Measurements from ENCODE around the gene SEPHS1. TPM values are rescaled to one million over a fixed set of nuclear protein-coding genes. Genes with fewer than 3 reads are reported as not detected.
"Not testable (repeated sequence)": the region's sequence is repeated elsewhere in the genome, so short reads cannot be mapped to it uniquely, and the experiment has no call there.

The SEPHS1 gene
- polyA plus RNA-seq, 3 donors: 114 to 129 (median 127) TPM

DNA sequence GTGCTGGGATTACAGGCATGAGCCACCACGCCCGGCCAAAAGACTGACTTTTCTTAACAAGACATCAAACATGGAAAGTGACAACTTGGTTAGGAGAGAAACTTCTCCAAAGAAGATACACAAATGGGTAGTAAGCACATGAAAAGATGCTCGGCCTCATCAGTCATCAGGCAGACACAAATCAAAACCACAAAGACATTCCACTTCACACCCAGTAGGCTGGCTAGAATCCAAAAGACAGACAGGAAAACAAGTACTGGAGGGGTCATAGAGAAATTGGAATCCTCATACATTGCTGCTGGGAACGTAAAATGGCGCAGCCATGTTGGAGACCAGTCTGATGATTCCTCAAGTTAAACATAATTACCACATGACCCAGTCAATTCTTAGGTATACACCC, 16.4 kb downstream of the SEPHS1 start:
- no peak for DNase-seq

- DNase-seq: not testable (repeated sequence)
Measured at GRCh38 chr10:13330980-13331379, 17.1 kb downstream of the SEPHS1 start.

DNA sequence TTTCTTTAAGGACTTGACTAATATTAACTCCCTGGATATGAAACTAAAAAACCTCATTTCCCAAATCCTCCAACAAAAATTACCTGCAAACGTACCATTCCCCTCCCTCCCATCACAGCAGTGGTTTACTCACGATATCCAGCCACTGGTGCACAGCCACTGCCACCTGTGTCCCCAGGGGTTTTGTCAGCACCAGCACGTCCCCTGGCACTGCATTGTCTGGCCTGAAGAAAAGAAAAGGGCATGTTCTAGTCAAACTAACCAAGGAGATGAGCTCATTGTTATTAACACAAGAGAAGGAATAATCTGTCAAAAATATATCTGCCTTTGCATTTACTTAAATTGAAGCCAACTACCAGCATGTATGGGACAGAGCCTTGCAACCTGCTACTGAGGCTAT, 18.5 kb downstream of the SEPHS1 start:
- DNase-seq: no peak

DNA sequence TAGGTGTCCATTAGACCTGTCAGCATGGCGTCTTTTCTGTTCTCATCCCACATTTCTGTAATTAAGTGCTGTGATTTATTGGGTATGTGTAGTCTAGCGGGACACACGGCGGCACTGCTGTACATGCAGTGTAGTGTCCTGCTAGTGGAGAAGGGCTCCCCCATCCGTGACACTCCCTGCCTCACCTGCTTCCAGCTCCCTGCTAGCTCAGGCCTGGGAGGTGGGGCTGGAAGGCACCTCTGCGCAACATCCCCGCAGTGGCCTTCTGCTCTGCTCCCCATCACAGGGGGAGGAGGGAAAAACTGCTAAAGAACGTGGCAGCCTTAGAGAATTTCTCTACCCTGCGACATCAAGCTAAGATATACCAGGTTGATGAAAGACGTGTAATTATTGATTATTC, 19.5 kb downstream of the SEPHS1 start:
- no peak for DNase-seq

- DNase-seq: no peak
Measured at GRCh38 chr10:13328126-13328525, 20.0 kb downstream of the SEPHS1 start.

DNA sequence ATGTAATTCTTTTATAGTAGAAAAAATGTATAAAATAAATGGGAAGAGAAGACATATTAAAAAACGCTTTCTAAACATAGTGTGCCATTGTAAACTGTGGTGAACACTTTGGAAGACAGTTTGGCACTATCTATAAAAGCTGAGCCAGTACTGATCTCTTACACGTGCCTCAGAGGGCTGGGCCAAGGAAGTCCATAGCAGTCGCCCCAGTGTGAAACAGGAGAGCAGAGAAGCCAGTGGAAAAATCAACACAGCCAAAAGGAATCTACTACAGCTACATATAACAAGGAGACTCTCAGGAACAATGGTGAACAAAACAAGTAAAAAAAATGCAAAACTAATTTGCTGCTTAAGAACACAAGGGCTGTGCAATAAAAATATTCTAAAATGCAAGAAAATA, 20.6 kb downstream of the SEPHS1 start:
- DNase-seq: no peak

GRCh38 chr10:13322615-13323148, 25.4 kb downstream of the SEPHS1 start:
- DNase-seq: no peak

GRCh38 chr10:13321576-13321975, 26.5 kb downstream of the SEPHS1 start:
- no peak for DNase-seq

GRCh38 chr10:13319166-13319565, 28.9 kb downstream of the SEPHS1 start:
- no peak for DNase-seq

DNA sequence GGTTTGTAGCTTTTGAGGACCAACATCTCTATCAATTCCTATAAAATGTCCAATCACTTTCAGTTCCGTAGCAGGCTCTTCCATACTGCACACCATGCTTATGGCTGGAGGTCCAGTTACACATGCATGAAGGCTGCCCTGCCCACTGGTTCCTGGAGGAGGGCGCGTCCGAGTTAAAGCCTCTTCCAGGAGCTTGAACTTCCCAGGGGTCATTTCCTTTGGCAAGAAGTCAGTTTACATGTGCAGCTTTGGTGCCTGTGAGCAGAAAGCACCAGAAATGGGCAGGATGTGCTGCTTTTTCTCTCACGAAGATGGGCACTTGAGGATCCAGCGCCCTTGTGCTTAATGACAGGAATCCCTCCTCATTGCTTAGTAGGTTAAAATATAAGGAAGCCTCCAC, 30.6 kb downstream of the SEPHS1 start:
- DNase-seq: no peak

GRCh38 chr10:13316635-13317311, 31.3 kb downstream of the SEPHS1 start:
- DNase-seq: no peak

DNA sequence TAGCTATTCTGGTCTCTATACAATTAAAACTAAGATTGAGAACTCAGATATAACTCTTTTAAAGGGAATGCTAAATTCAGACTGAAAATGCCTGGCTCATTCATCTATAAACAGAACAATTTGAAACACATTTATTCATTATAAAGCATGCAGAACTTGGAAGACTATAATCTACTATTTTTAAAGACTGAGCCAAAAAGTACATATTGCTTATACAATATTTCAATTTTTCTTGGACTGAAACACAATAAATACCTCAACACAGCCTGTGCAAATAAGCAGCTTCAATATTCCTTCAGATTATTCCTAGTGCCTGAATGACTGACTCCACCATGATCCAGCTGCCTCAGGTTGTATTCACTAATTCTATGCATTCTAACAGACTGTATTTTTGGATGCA, 32.7 kb downstream of the SEPHS1 start:
- DNase-seq: no peak

DNA sequence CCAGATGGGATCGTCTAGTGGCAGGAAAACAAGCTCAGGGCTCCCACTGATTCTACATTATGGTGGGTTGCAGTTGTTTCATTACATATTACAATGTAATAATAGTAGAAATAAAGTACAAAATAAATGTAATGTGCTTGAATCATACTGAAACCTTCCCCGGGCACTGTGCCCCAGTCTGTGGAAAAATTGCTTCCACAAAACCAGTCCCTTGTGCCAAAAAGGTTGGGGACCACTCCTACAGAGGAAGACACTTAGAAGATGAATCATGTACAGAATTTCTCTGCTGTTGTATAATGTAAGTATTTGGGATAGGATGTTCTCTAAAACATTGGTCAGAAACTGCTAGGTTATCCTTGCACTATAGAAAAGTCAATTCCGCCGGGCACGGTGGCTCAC, 36.9 kb downstream of the SEPHS1 start:
- no peak for DNase-seq

GRCh38 chr10:13310518-13311176, 37.4 kb downstream of the SEPHS1 start:
- no peak for DNase-seq

DNA sequence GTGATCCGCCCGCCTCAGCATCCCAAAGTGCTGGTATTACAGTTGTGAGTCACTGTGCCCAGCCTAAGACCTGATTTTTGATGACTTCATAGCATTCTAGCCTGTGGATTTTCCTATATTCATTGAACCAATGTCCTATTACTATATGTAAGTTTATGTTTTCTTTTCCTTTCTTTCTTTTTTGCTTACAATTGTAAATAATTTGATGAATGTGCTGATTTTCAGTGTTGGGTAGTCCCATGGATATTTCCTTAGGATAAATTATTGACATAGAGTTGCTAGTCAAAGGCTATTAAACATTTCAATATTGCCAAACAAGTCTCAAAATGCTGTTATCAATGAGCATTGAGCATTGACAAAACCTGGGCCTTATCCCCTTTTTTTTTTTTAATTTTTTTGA, 38.3 kb downstream of the SEPHS1 start:
- DNase-seq: no peak

DNA sequence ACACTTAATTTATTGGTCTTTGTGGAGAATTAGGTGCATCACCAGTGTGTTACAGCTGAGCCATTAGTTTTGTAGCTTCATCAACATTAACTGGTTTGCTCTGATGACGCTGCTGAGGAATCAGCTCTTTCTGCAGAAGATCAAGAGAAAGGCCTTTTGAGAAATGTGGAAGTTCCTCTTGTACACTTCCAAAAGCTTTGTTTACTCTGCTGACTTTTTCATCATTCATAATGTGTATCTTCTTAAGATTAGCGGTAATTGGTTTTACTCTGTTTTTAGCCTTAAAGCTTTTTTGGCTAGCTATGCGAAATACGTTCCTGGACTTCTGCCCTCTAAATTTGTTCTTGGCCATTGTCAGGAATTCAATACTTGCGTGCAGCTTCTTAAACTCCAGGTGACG, 40.0 kb downstream of the SEPHS1 start:
- DNase-seq: no peak

GRCh38 chr10:13306103-13306502, 42.0 kb downstream of the SEPHS1 start:
- DNase-seq: no peak

- no peak for DNase-seq
Measured at GRCh38 chr10:13302821-13303555, 45.1 kb downstream of the SEPHS1 start.

GRCh38 chr10:13299437-13300287, 48.4 kb downstream of the SEPHS1 start, which contains the start of gene PHYH:
TSS of gene PHYH (minus strand) at chr10:13300064. CDS start at chr10:13300042, 22 bp downstream.
- peak; percentile 81 for DNase-seq

DNA sequence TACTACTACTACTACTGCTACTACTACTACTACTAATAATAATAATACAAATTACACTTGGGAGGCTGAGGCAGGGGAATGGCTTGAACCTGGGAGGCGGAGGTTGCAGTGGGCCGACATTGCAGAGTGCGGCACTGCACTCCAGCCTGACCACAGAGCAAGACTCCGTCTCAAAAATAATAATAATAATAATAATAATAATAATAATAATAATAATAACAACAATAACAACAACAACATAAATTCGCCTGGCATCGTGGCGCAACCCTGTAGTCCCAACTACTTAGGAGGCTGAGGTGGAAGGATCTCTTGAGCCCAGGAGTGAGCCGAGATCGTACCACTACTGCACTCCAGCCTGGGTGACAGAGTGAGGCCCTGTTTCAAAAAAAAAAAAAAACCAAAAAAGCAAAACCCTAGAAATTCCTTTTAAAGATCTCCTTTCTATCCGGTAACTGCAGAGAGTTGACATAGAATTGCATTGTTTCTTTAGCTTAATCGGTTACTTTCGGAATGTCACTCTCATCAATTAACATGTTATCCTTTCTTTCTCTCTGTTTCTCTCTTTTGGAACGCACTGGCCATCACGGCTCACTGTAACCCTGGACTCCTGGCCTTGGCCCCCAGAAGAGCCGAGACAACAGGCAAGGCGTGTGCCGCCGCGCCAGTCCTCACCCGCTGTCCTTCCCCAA, 49.2 kb downstream of the SEPHS1 start:
- DNase-seq: no peak

DNA sequence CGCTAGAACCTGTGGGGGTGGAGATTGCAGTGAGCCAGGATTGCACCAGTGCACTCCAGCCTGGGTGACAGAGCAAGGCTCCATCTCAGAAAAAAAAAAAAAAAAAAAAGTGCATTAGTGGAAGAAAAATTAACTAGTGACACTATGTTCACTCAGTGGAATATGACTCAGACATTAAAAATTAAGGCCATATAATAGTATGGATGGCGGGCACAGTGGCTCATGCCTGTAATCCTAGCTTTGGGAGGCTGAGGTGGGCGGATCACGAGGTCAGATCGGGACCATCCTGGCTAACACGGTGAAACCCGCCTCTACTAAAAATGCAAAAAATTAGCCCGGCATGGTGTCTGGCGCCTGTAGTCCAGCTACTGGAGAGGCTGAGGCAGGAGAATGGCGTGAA, 51.6 kb downstream of the SEPHS1 start:
- no peak for DNase-seq

Data from renal pelvis (tissue), 4 donors.